ENCODE measurements around the gene ATP6V1C2. TPM values are rescaled to one million over a fixed set of nuclear protein-coding genes. Genes with fewer than 3 reads are reported as not detected.

The ATP6V1C2 gene
- total RNA-seq, 1 experiment from 2014 or later = 2.0 TPM

GRCh38 chr2:10786240-10786982 is 65.0 kb downstream of the ATP6V1C2 start:
- no peak overlapping the region for H3K4me2 ChIP-seq (ENCODE audit: low read length)
- intact Hi-C loops (cut with micrococcal nuclease) = no loop called here
- H3K9ac ChIP-seq (ENCODE audit: low read length) = no peak overlapping the region
- H2AFZ ChIP-seq (ENCODE audit: low read depth, low read length, poor library complexity, severe bottlenecking) = no peak overlapping the region
- H3K79me2 ChIP-seq (ENCODE audit: insufficient read depth, low read length) = peaks cover 50% of the 10 kb centered on the region
- no peaks in the 10 kb centered on the region for H3K9me3 ChIP-seq (ENCODE audit: control insufficient read depth in 1 of 2, insufficient read depth in 1 of 2, low read depth in 1 of 2, low read length in 2 of 2)
- H3K27ac ChIP-seq (ENCODE audit: low read depth, low read length) = no peak overlapping the region
- no peak overlapping the region for H3K4me3 ChIP-seq (replicated peaks in 1 of 2; ENCODE audit: low read depth in 1 of 2, low read length in 2 of 2)
- peaks cover 66 to 81% of the 10 kb centered on the region in 2 experiments; a peak in 3 of 4 replicates for H3K36me3 ChIP-seq (ENCODE audit: control insufficient read depth in 1 of 2, insufficient read depth in 2 of 2, low read length in 2 of 2)
- TF ChIP-seq EZH2 (IDR thresholded peaks at IDR 0.05) = no peak
- TF ChIP-seq YY1 (IDR thresholded peaks at IDR 0.05; ENCODE audit: extremely low read depth, insufficient replicate concordance, low read depth, low read length) = no peak
- TF ChIP-seq TCF7L2 (IDR thresholded peaks at IDR 0.05; ENCODE audit: borderline replicate concordance, extremely low read depth, insufficient read depth, insufficient read length) = no peak
- TF ChIP-seq REST (IDR thresholded peaks at IDR 0.05; ENCODE audit: low read depth) = no peak
- TF ChIP-seq ZNF274 (IDR thresholded peaks at IDR 0.05; ENCODE audit: low read depth, low read length) = no peak
- no peak for TF ChIP-seq ZBTB33 (IDR thresholded peaks at IDR 0.05; ENCODE audit: extremely low read depth, insufficient replicate concordance, low read length)
- no peak for TF ChIP-seq POLR2A (IDR thresholded peaks at IDR 0.05; ENCODE audit: borderline replicate concordance, extremely low read depth, insufficient read depth, insufficient read length)
- TF ChIP-seq EZH2phosphoT487 (IDR thresholded peaks at IDR 0.05; ENCODE audit: borderline replicate concordance) = no peak
- no peak for TF ChIP-seq FOSL1 (IDR thresholded peaks at IDR 0.05; ENCODE audit: low read depth)
- TF ChIP-seq CEBPB (IDR thresholded peaks at IDR 0.05; ENCODE audit: low read depth) = no peak
- TF ChIP-seq SRF (IDR thresholded peaks at IDR 0.05; ENCODE audit: low read depth) = no peak
- DNase-seq (ENCODE audit: low read depth, low spot score) = no peak
- POLR2A ChIA-PET = no interaction called here
- no peaks in the 10 kb centered on the region for H3K4me1 ChIP-seq (ENCODE audit: control insufficient read depth in 1 of 2, insufficient read depth in 2 of 2, low read length in 2 of 2)
- CTCF ChIA-PET = no interaction called here
- H3K27me3 ChIP-seq (ENCODE audit: insufficient read depth, low read length) = no peaks in the 10 kb centered on the region
- 0 out of 2 replicates have a peak, but pooled peaks cover 4% of the 10 kb centered on the region for H4K20me1 ChIP-seq (ENCODE audit: insufficient read depth)
- no peaks in the 10 kb centered on the region for H3K9me2 ChIP-seq (ENCODE audit: insufficient read depth)
- BruUV-seq (replicated peaks) = TSS peak; percentile 8
- no peak for ATAC-seq
- RAD21 ChIA-PET (ENCODE audit: low non-redundant PET in 1 of 2, low total read pairs in 2 of 2, uncharacterized antibody in 2 of 2, unreplicated experiment in 2 of 2) = no interaction called here

Data from HCT116 (cell line).